PFSK-1 (cell line): Measurements from ENCODE around the gene UAP1L1.

ENCODE experiments used
- FOXP2 ChIP-seq: optimal IDR thresholded peaks from 2 replicates; pipeline ENCODE3; 2011; ENCODE audit warnings: borderline replicate concordance, control low read depth, inconsistent platforms; ENCODE audit not compliant: insufficient read depth; ENCODE audit errors: extremely low read length, extremely low read depth
- POLR2AphosphoS5 ChIP-seq: IDR thresholded peaks from 2 replicates; pipeline ENCODE4 v1.6.1; 2012; ENCODE audit warnings: low read depth, mild to moderate bottlenecking, control low read depth, low read length, moderate library complexity
- SIN3A ChIP-seq: IDR thresholded peaks from 2 replicates; pipeline ENCODE4 v1.6.1; 2012; ENCODE audit warnings: mild to moderate bottlenecking, low read length, moderate library complexity, borderline replicate concordance; ENCODE audit not compliant: insufficient read depth
- TAF1 ChIP-seq: IDR thresholded peaks from 2 replicates; pipeline ENCODE4 v1.6.1; 2012; ENCODE audit warnings: low read length, control low read depth, borderline replicate concordance; ENCODE audit not compliant: insufficient read depth
- TF ChIP-seq, protein P1 (sequence below), 2 experiments: IDR thresholded peaks; 2 replicates each; pipeline versions ENCODE4 v1.6.1 to v1.8.0; 2011 to 2012; ENCODE audit warnings: low read depth in 2 of 2, low read length in 2 of 2, control low read depth in 1 of 2, inconsistent platforms in 1 of 2, mild to moderate bottlenecking in 1 of 2, moderate library complexity in 1 of 2; ENCODE audit not compliant: insufficient read depth in 1 of 2

DNA sequence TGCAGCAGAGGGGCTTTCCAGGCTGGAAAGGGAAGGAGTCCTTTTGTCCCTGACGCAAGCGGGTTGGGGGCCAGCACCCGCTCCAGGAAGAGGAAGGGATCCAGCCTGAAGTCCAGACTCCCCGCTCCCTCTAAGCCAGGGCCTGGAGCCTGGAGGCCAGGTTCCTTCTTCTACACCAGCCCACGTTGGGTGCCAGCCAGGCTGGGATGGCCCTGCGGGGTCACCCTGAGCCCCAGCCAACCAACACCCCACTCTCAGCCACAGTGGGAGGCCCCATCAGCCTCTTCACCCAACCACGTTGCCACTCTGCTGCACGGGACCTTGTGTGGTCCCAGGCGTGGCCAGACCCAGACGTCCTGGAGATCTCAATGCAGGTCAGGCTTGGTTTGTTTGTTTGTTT is 44.5 kb upstream of the UAP1L1 start:
- TF ChIP-seq POLR2AphosphoS5, result no peak
- TF ChIP-seq, protein P1, sequence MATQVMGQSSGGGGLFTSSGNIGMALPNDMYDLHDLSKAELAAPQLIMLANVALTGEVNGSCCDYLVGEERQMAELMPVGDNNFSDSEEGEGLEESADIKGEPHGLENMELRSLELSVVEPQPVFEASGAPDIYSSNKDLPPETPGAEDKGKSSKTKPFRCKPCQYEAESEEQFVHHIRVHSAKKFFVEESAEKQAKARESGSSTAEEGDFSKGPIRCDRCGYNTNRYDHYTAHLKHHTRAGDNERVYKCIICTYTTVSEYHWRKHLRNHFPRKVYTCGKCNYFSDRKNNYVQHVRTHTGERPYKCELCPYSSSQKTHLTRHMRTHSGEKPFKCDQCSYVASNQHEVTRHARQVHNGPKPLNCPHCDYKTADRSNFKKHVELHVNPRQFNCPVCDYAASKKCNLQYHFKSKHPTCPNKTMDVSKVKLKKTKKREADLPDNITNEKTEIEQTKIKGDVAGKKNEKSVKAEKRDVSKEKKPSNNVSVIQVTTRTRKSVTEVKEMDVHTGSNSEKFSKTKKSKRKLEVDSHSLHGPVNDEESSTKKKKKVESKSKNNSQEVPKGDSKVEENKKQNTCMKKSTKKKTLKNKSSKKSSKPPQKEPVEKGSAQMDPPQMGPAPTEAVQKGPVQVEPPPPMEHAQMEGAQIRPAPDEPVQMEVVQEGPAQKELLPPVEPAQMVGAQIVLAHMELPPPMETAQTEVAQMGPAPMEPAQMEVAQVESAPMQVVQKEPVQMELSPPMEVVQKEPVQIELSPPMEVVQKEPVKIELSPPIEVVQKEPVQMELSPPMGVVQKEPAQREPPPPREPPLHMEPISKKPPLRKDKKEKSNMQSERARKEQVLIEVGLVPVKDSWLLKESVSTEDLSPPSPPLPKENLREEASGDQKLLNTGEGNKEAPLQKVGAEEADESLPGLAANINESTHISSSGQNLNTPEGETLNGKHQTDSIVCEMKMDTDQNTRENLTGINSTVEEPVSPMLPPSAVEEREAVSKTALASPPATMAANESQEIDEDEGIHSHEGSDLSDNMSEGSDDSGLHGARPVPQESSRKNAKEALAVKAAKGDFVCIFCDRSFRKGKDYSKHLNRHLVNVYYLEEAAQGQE (IDR thresholded peaks at IDR 0.05; ENCODE audit: insufficient read depth in 1 of 2, low read depth in 2 of 2, low read length in 2 of 2), result no peak
- TF ChIP-seq SIN3A, result no peak
- TF ChIP-seq TAF1, result no peak
- no peak for TF ChIP-seq FOXP2
